Neutrophil (primary cell): ENCODE measurements around the gene NEMP2.

Experiments
- H3K27ac ChIP-seq: fragments of 200-600 bp; sonication (generic); 2 replicates; pipeline ENCODE4 v1.5.1; 2016; ENCODE audit warnings: mild to moderate bottlenecking, moderate library complexity
- H3K27me3 ChIP-seq: fragments of 200-600 bp; sonication (generic); 2 replicates; pipeline ENCODE4 v1.6.0; 2016; ENCODE audit warnings: mild to moderate bottlenecking
- H3K36me3 ChIP-seq: fragments of 200-600 bp; sonication (generic); 2 replicates; pipeline ENCODE4 v1.5.1; 2017
- H3K4me1 ChIP-seq, 2 experiments: fragments of 200-600 bp in 1 of 2; sonication (generic) in 1 of 2; 1 replicate in 1 of 2; 2 replicates in 1 of 2; pipeline versions ENCODE4 v1.5.1 to v1.6.1; 2013 to 2016; ENCODE audit warnings: low read depth in 1 of 2, low read length in 1 of 2, mild to moderate bottlenecking in 1 of 2, moderate library complexity in 1 of 2; ENCODE audit not compliant: control insufficient read depth in 1 of 2, insufficient read depth in 1 of 2
- H3K4me3 ChIP-seq, 2 experiments: fragments of 200-600 bp in 1 of 2; sonication (generic) in 1 of 2; 1 replicate in 1 of 2; 2 replicates in 1 of 2; pipeline ENCODE4 v1.5.1; 2013 to 2016; ENCODE audit warnings: low read depth in 1 of 2, low read length in 1 of 2, mild to moderate bottlenecking in 1 of 2, moderate library complexity in 1 of 2
- H3K9me3 ChIP-seq: fragments of 200-600 bp; sonication (generic); 2 replicates; pipeline ENCODE4 v1.5.1; 2016
- TF ChIP-seq, protein P1 (sequence below): fragments of 200-600 bp; sonication (generic); IDR thresholded peaks from 2 replicates; pipeline ENCODE4 v1.5.1; 2016; ENCODE audit warnings: antibody characterized with exemption

The NEMP2 gene, protein sequence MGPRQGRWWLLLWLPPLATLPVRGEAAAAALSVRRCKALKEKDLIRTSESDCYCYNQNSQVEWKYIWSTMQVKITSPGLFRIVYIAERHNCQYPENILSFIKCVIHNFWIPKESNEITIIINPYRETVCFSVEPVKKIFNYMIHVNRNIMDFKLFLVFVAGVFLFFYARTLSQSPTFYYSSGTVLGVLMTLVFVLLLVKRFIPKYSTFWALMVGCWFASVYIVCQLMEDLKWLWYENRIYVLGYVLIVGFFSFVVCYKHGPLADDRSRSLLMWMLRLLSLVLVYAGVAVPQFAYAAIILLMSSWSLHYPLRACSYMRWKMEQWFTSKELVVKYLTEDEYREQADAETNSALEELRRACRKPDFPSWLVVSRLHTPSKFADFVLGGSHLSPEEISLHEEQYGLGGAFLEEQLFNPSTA

DNA sequence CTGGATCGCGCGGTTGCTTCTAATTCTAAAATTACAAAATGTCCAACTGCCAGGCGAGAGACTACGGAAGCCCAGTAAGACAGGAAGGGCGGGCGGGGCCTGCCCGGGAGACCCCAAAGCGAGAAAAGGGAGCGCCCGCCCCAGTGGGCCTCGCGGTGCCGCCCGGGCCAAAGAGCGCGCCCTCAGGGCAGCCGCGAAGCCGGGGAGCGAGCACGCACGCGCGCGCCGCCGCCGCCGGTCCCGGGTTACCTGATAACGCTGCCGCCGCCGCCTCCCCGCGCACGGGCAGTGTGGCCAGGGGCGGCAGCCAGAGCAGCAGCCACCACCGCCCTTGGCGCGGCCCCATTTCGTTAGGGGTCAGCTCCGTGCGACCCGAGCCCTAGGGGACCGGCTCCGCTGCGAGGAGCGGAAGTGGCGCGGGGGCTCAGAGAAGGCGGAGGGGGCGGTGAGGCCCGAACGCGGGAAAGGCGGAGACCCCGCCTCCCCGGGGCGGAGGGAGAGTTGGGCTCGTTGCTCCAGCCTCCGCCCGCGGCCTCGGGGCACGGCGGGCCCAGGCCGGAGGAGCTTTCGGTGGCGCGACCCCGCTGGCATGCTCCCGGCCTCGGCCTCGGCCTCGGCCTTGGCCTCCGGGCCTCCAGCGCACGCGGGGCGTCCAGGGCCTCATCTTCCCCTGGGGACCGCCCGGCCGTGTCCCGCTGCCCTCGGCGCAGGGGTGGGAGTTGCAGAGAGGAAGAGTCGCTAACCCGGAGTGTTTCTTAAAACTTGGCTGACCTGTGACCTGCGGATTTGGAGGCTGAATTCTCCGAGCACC is at the start of gene NEMP2:
NEMP2 (minus strand) TSS at position 413 of the 811 bp plus-strand sequence; CDS start at position 346, 67 bp downstream.
- Histone ChIP-seq H3K27ac (peak within 1 kb of the TSS; percentile 78), H3K36me3 (no peaks in the 10 kb centered on the region), H3K9me3 (no peaks in the 10 kb centered on the region), H3K27me3 (no peaks in the 10 kb centered on the region), H3K4me1 (peaks cover 5 to 24% of the 10 kb centered on the region in 2 experiments), H3K4me3 (peak within 1 kb of the TSS; percentile 72 to 92)
- TF ChIP-seq, protein P1, sequence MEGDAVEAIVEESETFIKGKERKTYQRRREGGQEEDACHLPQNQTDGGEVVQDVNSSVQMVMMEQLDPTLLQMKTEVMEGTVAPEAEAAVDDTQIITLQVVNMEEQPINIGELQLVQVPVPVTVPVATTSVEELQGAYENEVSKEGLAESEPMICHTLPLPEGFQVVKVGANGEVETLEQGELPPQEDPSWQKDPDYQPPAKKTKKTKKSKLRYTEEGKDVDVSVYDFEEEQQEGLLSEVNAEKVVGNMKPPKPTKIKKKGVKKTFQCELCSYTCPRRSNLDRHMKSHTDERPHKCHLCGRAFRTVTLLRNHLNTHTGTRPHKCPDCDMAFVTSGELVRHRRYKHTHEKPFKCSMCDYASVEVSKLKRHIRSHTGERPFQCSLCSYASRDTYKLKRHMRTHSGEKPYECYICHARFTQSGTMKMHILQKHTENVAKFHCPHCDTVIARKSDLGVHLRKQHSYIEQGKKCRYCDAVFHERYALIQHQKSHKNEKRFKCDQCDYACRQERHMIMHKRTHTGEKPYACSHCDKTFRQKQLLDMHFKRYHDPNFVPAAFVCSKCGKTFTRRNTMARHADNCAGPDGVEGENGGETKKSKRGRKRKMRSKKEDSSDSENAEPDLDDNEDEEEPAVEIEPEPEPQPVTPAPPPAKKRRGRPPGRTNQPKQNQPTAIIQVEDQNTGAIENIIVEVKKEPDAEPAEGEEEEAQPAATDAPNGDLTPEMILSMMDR: peak; percentile 15

DNA sequence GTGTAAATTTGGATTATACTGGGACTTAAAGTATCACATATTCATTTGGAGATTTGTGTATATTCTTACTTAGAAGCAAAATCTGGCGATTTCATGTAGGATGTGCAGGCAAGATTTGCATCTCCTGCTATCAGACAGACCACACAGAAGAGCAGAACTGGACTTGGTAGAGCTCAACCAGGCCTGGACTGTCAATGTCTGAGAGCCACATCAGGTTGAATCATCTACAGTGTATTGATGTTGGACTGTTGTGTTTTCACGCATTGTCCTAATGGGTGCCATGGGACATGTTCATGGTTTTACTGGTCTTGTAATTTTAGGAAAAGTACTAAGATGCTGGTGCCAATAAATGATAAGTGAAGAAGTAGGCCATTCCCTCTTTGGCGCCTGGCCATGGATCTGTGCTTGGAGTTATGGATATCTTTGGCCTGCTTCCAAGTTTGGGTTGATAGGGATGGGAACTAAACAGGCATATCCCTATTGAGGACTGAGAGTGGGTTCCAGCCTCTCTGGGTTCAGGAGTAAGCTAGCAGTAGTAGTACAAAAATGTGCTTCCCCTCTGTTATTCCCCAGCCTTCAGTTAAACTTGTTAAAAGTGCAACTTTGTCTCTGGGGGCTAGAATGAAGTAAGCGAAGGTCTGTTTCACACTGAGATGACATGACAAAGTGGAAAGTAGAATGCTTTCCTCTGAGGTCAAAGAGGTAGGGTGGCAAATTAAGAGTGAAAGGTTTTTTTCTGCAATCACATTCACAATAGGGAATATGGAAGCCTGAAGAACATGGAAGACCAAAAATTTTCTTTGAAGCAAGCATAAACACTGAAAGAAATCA is 49.2 kb upstream of the NEMP2 start:
- TF ChIP-seq, protein P1: no peak
- Histone ChIP-seq H3K4me3 (no peak overlapping the region), H3K4me1 (no peaks in the 10 kb centered on the region), H3K27ac (no peak overlapping the region), H3K27me3 (no peaks in the 10 kb centered on the region), H3K36me3 (no peaks in the 10 kb centered on the region), H3K9me3 (no peaks in the 10 kb centered on the region)

DNA sequence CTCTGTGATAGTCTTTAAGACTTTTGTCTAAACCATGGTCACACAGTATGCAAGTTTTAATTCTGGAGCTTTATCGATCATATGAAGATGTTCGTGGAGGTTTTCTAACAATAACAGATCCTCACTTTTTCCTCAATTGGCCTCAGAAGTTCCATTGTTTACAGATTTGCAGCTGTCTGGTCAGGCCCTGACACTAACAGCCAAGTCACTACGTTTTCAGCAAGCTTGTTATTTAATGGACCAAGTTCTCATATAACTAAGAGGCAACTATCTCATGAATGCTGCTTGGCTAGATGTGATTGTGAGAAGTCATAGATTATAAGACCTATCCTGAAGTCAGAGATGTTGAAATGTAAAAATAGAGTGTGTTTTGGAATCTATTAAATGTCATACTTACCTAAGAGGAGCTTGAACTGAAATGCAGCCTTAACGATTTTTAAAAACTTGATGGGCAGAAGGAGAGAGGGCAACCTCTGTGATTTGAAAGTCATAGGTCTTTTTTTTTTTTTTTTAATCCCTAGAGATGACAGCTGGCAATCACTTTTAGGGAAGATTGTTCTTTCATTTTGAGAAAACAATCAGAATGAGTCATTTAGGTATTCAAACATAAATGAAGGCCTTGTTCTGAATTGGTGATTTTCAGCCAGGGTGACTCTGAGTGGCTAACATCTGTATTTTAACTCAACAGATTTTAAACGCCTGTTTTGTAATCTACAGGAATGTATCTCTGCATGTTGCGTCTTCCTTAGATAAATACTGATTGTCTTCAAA is 48.4 kb upstream of the NEMP2 start:
- H3K4me3 ChIP-seq: no peak overlapping the region
- no peaks in the 10 kb centered on the region for H3K4me1 ChIP-seq
- H3K27me3 ChIP-seq: no peaks in the 10 kb centered on the region
- TF ChIP-seq, protein P1: no peak
- no peaks in the 10 kb centered on the region for H3K9me3 ChIP-seq
- H3K36me3 ChIP-seq: no peaks in the 10 kb centered on the region
- no peak overlapping the region for H3K27ac ChIP-seq

DNA sequence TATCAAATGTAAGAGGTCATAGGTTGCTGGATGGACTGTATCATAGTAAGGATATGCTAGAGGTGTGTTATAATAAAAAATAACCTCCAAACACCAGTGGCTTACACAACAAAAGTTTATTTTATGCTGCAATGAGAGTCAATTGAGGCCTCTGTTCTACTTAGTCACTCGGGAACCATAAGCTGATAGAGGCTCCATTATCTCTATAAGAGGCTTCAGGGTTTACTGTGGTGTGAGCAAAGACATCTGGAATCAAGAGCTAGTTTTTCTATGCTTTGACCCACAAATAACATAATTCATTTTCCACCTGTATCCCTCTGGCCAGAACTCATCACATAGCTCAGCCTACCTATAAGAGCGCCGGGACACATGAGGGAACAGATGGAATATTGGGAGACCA is 47.5 kb upstream of the NEMP2 start:
- no peak overlapping the region for H3K4me3 ChIP-seq
- no peaks in the 10 kb centered on the region for H3K27me3 ChIP-seq
- H3K36me3 ChIP-seq: no peaks in the 10 kb centered on the region
- no peaks in the 10 kb centered on the region for H3K4me1 ChIP-seq
- TF ChIP-seq, protein P1: no peak
- no peak overlapping the region for H3K27ac ChIP-seq
- no peaks in the 10 kb centered on the region for H3K9me3 ChIP-seq
